Brain microvascular endothelial cell (primary cell): ENCODE measurements around the gene FSTL1.

ENCODE experiments used
- DNase-seq: peaks from one replicate; pipeline ENCODE4 v3.0.0-alpha.2; 2020
- H3K27ac ChIP-seq: fragments of 250-450 bp; sonication (Bioruptor Pico); 2 replicates; pipeline ENCODE4 v1.5.1; 2020; ENCODE audit warnings: mild to moderate bottlenecking, moderate library complexity
- H3K27me3 ChIP-seq: fragments of 250-450 bp; sonication (Bioruptor Pico); replicated peaks from 2 replicates; pipeline ENCODE4 v1.5.1; 2020; ENCODE audit warnings: mild to moderate bottlenecking
- H3K36me3 ChIP-seq: fragments of 250-450 bp; sonication (Bioruptor Pico); replicated peaks from 2 replicates; pipeline ENCODE4 v1.5.1; 2020; ENCODE audit warnings: mild to moderate bottlenecking
- H3K4me3 ChIP-seq: 2 replicates; pipeline ENCODE4 v1.5.1; 2011; ENCODE audit warnings: low read depth, mild to moderate bottlenecking, control low read depth, low read length, moderate library complexity
- in situ Hi-C: cut with HindIII; loops from 2 replicates; pipeline ENCODE4 v1.10.0; 2017; ENCODE audit warnings: low sequenced_read_pairs, low pct_ligation_motif_present
- TF ChIP-seq, protein P1 (sequence below): IDR thresholded peaks from 2 replicates; pipeline ENCODE4 v1.5.1; 2011; ENCODE audit warnings: low read depth, mild to moderate bottlenecking, moderate library complexity, low read length, control low read depth, inconsistent platforms; ENCODE audit errors: missing control alignments

The FSTL1 gene

DNA sequence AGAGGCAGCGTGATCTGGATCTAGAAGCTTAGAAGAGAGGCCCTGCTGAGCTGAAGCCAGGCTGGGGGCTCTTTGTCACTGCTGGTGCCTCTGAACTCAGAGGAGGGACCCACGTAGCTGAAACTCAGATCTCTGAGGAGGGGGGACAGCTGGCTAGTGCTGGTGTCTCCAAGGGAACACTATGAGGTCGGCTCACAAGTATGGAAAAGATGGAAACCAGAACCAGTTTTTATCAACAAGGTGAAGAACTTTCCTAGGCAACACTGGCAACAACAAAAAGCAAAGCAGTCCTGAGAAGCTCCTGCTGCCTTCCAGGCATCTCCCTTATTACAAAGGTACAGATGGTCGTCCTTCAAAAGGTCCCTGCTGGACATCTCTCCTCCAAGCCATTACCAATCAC is 27.0 kb upstream of the FSTL1 start:
- no peak for DNase-seq
- Histone ChIP-seq H3K36me3 (no peaks in the 10 kb centered on the region), H3K27ac (no peak overlapping the region), H3K4me3 (no peak overlapping the region), H3K27me3 (no peaks in the 10 kb centered on the region)
- TF ChIP-seq, protein P1, sequence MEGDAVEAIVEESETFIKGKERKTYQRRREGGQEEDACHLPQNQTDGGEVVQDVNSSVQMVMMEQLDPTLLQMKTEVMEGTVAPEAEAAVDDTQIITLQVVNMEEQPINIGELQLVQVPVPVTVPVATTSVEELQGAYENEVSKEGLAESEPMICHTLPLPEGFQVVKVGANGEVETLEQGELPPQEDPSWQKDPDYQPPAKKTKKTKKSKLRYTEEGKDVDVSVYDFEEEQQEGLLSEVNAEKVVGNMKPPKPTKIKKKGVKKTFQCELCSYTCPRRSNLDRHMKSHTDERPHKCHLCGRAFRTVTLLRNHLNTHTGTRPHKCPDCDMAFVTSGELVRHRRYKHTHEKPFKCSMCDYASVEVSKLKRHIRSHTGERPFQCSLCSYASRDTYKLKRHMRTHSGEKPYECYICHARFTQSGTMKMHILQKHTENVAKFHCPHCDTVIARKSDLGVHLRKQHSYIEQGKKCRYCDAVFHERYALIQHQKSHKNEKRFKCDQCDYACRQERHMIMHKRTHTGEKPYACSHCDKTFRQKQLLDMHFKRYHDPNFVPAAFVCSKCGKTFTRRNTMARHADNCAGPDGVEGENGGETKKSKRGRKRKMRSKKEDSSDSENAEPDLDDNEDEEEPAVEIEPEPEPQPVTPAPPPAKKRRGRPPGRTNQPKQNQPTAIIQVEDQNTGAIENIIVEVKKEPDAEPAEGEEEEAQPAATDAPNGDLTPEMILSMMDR: no peak
- in situ Hi-C loops: no loop called here

DNA sequence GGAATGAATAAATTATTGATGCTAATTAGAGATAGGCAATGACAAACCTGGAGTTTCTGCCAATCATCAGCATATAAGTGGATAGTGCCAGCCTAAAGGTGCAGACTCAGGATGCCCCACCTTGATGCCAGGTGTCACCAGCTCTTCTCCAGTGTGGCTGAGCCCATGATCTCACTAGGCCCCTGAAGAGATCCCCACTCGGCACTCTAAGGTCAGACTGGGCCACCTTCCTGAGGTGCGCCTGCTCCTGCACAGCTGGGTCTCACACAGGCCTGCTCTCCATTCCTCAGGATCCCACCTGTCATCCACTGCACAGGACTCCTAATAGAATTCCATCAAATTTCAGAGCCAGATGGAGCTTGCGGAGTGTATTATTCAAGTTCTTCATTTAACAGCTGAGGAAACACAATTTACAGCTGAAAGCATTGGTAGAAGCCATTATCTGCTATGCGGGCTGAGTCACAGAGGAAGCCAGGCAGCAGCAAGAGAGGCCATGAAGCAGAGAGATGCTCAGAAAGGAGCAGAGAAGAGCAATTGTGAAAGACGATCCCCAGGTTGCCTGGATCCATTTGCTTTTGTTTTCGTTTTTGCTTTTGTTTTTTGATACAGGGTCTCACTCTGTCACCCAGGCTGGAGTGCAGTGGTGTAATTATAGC is 25.1 kb upstream of the FSTL1 start:
- TF ChIP-seq, protein P1: no peak
- Histone ChIP-seq H3K36me3 (no peaks in the 10 kb centered on the region), H3K27ac (no peak overlapping the region), H3K27me3 (no peaks in the 10 kb centered on the region), H3K4me3 (no peak overlapping the region)
- in situ Hi-C loops: no loop called here
- no peak for DNase-seq

DNA sequence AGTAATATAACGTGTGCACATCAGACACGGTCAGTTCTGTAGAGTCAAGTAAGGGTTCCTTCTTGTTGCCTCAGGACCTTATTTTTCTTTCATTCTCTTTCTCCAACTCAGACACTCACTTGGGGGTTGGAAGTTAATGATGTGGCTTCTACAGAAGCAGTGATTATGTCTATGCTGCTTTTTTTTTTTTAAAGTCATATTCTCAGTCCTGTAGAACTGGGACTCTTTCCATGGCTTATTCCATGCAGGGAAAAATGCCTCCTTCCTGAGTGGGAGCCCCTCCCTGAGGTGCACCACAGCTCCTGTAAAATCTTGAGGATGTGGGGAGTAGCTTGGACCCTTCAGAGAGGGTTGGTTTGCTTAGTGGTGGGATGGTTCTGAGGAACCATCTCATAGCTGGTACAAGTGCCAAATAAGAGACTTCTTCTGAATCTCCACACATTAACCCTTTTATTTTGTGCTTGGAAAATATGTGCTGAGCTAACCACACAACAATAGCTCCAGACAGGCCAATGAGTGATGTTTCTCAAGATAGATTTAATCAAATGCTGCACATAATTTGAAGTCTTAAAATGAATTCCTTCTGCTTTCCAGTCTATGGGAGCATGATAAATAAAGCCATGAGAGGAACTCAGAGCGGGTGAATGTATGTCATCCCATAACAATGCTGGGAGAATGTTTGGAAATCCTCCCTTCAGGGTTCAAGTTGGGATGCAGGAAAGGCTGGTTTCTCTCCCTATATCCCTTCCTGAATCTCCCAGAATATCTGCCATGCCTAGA is 23.3 kb upstream of the FSTL1 start:
- Histone ChIP-seq H3K4me3 (no peak overlapping the region), H3K36me3 (no peaks in the 10 kb centered on the region), H3K27ac (no peak overlapping the region), H3K27me3 (no peaks in the 10 kb centered on the region)
- in situ Hi-C loops: no loop called here
- no peak for DNase-seq
- TF ChIP-seq, protein P1: no peak

DNA sequence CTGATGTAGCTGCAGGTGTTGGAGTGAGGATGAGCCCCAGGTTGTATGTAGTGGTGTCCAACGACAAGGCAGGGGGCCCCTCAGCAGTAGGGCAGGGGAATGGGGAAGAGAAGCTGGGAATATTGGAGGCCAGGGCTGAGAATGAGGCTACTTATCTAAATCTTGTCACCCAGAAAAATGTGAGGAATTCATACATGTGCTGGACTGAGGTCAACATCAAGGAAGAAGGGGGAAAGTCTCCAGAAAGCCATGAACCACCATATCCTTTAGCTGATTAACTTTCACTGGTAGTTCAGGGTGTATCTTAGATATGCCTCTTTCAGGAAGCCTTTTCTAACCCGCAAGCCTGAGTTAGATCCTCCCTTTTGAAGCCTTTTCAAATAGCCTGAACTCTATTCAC is 22.6 kb upstream of the FSTL1 start:
- Histone ChIP-seq H3K27ac (no peak overlapping the region), H3K27me3 (no peaks in the 10 kb centered on the region), H3K4me3 (no peak overlapping the region), H3K36me3 (no peaks in the 10 kb centered on the region)
- no peak for DNase-seq
- TF ChIP-seq, protein P1: no peak
- in situ Hi-C loops: no loop called here

DNA sequence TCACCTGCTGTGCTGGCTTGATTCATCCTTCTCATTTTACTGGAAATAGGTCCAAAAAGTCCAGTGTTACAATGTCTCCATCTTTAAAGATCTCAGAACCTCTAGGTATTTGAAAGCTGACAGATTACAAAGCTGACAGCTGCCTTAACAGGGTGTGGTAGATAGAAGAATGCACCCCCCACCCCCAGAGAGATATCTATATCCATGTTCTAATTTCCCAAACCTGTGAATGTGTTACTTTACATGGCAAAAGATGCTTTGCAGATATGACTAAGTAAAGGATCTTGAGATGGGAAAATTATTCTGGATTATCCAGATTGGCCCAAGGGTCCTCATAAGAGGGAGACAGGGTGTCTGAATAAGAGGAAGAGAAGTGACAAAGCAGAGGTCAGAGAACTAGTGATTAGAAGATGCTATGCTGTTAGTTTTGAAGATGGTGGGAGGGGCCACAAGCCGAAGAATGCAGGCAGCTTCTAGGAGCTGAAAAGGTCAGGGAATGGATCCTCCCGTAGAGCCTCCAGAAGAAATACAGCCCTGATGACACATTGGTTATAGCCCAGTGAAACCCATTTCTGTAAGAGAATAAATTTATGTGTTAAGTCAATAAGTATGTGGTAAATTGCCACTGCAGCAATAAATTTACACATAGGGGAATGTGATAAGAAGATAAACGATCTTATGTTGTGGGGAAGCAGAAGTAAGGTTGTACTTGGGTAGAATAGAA is 21.5 kb upstream of the FSTL1 start:
- no peaks in the 10 kb centered on the region for H3K36me3 ChIP-seq
- peak overlapping the region; percentile 15 for H3K27ac ChIP-seq
- no peak overlapping the region for H3K4me3 ChIP-seq
- H3K27me3 ChIP-seq: no peaks in the 10 kb centered on the region
- in situ Hi-C loops: no loop called here
- TF ChIP-seq, protein P1: no peak
- peak; percentile 28 for DNase-seq
